Eye (tissue), 1 donor: Measurements from ENCODE around the gene PPP2R2B.
A peak's percentile ranks its signal among the peaks of the same experiment; 100 is the strongest.

Experiments
- DNase-seq: peaks from one replicate; pipeline ENCODE4 v3.0.0-alpha.2; 2015

The PPP2R2B gene

DNA sequence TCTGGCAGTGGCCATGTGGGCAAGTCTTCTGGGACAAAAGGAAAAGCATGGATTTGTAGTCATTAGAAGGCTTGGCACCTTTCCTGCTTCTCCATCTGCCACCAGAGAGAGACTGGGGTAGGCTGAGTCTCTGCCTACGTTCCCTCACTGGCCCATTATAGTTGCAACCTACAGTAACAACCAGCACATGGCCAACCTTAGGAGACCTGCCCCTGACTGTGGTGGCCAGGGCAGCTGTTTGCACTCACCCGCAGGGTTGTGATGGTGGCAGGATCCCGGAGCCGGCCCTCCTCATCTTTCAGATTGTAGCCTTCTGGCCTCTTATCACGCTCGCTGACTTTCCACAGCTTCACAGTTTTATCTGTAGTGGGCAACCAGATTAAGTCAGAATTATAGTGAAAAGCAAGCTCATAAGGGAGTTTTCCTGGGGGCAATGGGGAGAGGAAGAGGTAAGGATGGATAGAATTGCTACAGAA, 187.6 kb downstream of the PPP2R2B start:
- DNase-seq: no peak

DNA sequence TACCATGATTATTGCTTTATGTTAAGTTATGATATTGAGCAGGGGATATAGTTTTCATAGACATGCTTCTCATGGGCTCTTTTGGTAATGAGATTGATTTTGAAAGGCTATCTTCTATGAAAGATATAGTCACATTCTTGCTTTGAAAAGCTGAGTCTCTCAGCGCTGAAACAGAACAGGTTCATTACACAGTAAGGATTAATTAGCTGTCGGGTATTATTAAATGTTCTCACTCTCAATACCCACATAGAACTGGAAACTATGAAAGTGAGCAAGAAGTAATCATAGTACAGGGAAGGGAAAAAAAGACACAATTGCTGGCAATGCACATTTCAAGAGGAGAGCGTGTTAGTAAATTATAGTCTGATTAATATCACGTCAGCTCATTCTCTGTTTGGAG, 190.9 kb downstream of the PPP2R2B start:
- no peak for DNase-seq

DNA sequence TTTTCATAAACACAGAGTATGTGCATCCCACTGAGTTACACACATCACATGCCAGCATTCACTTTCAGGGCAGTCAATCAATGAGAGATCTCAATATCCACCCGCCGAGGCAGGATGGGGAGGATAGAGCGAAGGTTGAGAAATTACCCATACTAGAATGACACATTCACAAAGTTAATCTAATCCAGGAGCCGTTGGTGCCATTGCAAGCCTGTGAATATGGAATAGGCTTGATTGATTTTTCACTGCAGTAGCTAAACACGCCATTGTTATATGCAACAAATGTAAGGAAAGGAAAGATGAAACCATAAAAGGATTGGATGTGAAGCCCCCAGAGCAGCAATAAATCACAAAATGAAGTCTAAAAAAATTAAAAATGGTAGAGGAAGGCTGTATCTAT, 194.7 kb downstream of the PPP2R2B start:
- no peak for DNase-seq

DNA sequence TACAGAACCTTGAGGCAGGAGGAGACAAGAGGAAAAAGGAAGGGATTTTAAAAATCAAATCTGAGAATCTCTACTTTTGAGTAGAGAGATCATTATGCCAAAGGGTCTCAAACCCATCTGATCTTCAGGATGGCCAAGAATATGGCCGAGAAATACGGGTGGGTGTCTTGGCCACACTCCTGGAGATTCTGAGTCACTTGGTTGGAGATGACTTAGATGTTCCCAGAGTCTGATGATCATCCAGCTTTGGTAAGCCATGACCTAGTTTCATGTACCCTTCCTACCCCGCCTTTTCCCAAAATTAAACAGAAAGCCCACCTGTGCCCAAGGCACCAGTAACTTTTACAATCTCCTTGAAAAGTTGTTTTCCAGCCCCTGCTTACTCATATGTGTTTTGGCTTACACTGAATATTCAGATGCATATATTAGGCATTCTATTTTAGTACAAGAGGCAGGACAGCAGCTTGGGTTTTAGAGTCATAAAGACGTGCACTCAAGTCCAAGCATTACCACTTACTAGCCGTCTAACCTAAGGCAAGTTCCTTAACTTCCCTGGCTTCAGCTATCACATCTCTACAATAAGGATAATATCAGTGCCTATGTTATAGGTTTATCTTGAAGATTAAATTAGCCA, 195.5 kb downstream of the PPP2R2B start:
- no peak for DNase-seq

DNA sequence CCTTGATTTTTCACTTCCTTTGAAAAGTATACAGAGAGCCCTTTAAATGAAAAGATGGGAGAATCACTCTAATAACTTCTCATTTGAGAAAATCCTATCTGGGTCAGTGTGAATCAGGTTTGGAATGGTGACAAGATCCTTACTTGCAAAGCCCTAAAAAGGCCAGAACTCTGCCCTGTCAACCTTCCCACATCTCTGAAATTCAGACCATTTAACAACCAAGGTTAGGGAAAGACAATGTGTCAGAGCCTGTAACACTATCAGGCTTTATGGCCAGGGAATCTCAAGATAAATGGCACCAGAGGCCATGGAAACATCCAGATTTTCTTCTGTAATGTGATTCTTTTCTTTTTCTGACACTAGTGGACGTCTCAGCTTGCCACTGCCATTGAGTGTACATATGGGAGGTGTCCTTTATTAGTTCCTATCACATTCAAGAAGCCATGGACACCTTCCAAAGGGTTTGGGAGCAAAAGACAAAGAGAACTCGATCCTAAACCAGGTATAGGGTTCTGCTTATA, 196.9 kb downstream of the PPP2R2B start:
- no peak for DNase-seq

DNA sequence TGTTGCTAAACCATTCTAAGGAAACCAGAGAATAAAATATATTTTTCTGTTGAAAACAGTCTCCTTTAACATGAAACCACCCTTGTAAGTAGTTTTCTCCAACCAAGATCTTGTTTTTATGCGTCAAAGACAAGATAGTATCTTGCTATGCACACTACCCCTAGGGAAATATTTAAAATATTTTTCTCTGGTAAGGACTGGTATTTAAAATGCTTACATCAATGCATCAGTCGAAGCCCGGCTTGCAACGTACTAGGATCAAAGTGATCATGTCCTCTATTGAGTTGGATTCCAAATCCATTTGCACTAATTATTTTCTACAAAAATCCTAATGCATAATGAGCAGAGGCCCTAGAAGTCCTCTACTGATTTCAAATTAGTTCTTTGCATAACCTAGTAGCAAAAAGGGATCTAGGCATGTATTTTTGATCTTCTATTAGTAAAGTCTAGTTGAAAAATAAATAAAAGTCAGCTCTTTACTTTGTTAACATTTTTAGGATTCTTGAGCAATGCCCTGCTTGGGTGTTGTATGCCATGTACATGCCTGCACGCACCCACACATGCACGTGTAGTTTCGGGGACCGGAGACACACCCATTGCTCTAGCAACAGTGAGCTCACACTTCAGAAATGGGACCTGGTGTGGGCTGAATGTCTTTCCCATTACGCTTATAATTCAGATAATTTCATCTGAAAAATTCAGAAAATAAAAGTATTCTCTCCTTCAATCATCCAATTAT, 197.5 kb downstream of the PPP2R2B start:
- no peak for DNase-seq

DNA sequence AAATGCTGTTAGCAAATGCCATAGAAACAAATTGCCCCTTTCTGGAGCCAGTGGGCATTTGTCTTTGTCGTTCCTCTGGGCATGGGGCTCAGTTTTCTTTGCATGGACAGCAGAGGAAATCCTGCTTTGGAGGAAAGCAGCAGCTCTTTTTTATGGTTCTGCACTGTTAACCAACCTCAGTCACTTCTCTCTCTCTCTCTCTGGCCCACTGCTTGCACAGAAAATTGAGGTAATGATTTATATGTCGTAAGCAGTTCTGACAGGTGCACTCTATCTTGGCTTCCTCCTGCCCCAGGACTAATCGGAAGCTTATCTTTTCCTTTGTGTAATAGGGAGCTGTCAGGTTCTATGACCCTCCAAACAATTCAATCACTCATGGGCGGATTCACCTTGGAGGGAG, 202.9 kb downstream of the PPP2R2B start:
- DNase-seq: peak; percentile 74

DNA sequence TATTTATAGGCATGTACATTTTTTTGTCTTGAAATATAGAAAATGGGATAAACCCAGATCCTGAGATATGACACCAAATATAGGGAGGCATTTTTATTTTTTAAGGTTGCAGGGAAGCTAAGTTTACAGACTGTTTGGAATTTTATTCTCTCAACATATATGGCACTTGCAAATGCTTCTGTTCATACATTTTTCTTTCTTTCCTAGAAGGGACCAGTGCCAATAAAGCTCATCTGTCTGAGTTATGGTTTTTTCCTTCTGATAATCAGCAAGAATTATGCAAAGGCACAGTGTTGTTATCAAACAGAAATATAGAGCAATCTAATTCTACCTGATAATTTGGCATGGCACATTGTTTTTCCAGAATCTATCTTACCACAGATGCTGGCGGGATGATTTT, 205.7 kb downstream of the PPP2R2B start:
- no peak for DNase-seq

DNA sequence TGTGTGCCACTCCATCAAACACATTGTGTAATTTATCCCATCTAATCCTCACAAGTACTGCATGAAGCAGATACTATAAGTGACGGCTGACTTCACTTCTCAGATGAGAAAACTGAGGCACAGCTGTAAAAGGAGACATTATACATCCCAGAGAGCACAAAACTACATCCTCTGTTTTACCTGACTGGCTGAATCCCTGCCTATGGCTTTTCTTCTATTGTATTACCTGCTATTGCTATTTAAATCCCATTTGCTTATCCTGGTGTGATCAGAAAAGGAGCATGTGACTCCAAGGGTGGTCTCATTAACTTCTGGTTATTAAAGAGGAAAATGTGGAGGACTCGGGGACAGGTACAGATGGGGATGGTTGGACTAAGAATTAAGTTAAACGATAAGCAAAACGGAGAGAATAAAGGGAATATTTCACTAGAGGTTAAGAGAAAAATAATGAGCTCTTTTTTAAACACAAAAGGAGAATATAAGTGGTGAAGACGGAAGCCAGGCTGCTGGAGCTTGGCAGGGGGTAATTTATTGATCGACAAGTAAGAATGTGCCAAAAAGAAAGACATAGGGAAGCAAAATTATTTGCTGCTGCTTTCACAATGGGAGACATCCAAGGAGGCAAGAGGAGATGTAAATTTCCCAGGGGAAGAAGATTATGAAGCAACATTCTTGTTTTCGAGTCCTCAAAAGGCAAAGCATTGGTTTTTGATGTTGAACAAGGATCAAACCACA, 206.8 kb downstream of the PPP2R2B start:
- DNase-seq: no peak

DNA sequence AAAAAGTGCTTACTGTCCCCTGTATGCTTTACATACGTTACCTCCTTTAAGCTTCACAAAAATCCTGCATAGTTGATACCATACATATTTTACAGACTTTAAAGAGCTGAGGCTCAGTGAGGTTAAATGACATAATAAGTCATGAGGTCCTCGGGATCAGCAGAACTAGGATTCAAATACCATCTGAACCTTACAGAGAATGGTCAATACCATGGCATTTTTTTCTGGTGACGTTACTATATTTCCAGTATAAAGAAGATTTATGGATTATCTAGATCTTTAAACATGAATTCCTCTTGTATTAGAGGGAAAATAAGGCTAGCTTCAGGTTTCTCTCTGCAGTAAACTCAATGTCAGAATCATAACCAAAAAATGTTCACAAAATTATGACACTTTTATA, 208.9 kb downstream of the PPP2R2B start:
- DNase-seq: no peak

DNA sequence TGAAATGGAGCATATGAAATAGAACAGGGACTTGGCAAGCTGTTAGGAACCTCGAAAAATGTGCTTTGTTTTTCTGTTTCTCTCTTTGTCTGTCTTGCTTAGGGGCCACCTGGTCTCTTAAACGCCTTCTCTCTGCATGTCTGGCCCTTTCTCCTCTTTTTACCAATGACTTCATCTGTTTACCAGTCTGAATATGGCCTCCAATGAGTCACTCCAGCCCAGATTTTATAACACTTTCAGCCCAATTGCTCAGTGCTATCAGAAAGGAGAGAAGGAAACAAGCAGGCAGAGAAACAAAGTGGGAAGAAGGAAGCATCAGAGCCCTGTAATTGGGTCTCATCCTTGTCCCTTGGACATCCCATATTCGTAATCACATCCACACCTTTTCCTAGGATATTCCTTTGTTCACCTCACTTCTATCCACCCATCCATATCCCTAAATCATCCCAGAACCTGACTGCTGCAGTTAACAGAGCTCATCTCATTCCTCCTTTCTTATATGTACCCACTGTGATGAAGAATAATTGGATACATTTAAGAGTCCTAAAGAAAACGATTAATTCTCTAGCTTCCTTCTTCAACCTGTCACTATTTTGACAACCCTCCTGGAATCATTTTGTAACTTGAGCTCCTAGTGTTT, 210.8 kb downstream of the PPP2R2B start:
- no peak for DNase-seq

DNA sequence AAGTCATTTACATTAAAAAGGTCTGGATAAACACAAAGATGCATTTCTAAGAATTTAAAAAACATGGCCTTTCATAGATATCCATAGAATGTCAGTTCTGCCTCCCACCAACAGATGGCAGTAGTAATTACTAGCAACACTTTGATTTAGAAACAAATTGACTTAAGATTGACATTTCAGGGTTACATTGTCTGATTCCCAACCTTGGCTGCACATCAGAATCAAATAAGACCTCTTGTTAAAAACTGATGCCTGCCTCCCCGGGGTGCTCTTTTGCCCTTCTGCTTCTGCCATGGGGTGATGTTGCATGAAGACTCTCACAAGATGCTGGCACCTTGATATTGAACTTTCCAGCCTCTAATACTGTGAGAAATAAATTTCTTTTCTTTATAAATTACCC, 216.3 kb downstream of the PPP2R2B start:
- DNase-seq: no peak

DNA sequence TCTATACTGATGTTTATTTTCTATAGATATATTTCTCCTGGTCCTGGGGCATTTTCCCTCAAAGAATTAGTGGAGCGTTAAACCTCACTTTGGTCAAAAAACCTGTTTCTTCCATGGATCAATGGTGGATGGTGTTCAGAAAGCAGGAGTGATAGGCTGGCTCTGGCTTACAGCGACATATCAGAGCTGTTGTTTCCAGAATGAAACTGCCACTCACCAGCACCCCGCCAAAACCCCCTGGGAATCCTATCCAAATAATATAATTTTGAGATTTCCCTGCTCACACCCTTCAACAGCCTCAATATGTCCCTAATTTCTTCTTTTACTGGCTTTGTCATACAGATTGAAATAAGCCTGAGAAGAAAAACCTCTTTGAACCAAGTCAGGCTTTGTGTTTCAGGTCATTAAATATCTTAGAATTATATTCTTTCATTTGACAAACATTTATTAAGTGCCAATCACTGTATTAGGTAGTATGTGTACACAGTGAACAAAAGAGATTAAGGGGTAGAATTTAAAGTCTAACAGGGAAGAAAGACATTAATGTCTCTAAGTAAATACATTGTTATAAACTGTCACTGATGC, 218.1 kb downstream of the PPP2R2B start:
- peak; percentile 61 for DNase-seq

DNA sequence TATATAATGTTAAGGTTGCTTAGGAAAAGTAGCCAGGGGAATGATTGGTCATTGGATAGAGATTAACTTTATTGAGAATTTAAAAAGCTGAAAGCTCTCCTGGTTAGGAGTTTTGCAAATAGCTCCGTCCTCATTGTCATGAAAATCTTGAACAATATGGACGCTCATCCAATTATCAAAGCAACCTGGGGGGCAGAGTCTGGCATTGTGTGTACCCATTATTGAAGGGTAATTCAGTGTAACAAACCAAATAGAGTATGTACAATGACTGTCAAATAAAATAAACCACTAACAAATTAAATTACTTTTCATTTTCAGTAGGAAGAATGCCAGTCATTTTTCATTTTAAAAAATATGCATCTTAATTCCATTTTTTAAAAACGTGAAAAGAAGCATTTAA, 218.6 kb downstream of the PPP2R2B start:
- DNase-seq: peak; percentile 76

DNA sequence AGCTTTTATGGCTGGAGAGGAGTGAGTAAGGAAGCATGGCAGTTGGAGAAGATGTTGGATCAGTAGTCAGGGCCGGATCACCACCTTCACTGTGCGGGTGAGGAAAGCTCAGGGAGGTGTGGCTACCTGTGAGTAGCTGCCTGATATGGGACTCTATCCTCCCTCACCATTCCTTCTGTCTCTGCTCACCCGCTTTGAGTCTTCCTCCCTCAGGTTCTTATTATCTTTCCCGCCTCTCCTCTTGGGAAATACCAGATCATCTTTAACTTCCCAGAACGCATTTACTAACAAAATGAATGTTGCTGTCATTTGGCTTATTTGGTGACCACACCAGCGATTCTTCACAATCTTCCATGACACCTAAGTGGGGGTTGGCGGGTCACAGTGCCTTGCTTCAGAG, 221.9 kb downstream of the PPP2R2B start:
- no peak for DNase-seq

DNA sequence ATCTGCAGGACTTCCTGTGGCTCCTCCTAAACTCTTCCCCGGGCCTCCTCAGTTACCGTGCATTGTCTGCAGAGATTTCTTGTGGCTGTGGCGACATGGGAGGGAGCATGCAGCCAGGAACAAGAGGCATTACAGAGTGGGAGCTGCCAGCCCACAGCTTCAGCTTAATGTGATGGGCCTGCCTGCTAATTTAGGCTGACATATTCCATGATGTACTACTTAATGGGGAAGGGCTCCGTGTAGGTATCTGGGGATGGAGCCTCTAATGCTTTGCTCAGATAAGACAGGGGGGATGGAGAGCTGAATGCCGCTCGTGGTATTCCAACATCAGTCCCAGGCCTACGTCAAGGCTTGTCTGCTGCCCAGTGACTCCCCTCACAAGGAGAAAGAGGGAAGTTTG, 225.0 kb downstream of the PPP2R2B start:
- peak; percentile 90 for DNase-seq

DNA sequence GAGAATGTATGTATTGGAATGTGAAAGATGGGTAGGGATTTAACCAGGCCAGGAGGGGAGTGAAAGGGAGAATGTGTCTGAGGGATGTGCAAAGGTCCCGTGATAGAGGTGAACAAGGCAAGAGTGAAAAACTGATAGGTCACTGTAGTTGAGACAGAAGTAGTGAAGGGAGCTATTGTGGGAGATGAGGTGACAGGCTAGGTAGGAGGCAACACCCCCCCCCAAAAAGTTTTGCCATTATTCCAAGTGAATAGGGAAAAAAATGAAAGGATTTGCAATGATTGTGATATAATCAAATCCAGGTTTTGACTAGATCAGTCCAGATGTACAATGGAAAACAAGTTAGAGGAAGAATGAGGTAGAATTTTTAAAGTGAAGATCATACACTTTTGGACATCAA, 226.0 kb downstream of the PPP2R2B start:
- no peak for DNase-seq

DNA sequence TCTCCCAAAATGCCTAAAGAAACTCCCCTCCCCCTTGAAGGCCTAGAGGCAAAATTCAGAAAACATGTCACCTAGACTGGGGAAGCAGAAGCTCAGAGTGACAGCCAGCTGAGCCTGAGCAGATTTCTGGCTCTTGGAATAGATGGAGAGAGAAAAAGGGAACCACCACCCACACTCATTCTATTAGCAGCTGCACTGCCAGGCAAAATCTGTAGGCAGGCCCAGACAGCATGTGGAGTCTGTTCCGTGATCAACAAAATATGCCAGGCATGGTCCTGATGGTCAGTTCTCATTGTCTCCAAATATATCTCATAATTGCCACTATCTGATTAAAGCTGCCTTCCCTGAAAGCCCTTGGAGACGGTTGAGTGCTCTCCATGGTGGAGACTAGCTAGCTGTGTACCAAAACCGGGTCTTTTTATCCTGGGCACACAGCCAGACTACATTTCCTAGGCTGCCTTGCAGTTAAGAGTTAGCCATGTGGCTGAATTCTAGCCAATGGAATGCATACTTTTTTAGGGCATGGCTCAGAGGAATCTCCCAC, 230.8 kb downstream of the PPP2R2B start:
- peak; percentile 39 for DNase-seq

DNA sequence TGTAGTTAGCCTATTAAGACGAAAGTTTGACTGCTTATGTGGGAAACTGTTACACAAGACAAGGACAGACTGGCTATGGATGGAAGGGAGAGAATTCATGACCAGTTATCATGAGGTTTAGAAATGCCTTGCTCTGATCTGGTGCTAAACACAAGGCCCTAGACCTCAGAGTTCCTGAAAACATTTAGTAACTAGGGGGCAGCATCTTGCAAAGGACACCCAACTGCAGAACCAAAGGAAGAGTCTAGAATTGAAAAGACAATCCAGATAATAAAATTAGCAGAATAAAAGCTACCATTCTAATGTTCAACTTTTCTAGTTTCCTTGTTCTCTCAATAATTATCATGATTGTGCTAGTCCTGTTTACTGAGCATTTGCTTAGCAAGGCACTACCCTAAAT, 232.1 kb downstream of the PPP2R2B start:
- DNase-seq: no peak

DNA sequence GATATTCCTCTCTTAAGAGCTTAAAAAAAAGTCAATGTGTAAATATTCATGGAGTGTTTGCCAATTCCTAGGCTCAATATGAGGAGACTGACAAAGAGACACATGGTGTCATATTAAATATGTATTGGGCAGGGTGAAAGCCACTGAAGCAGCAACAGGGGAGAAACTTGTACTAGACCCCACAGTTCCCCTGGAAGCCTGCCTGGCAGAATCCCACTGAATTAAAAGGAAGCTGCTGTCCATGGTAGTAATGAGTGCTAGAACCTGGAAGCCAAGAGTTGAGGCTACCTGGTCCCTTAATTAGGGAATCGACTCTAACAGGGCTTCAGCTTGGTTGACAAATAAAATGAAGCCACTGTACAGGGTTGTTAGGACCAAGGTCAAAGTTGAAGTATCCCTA, 233.2 kb downstream of the PPP2R2B start:
- DNase-seq: peak; percentile 53

DNA sequence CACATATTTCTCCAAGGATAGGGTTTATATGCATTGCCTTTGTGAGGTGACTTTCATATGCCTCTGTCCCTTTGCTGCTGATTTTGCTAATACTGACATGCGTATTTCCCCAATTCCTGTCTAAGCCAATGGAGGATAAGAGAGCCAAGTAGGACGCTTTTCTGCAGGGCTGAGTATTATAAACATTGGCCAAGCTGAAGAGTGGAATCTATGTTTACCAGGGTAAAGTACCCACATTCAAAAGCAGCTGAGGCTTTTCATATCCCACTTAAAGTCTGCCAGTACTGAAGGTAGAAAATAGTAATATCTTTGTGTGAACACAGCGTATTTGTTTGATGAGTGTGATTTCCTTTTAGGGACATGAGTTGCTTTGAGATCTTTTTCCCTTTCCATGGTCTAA, 233.7 kb downstream of the PPP2R2B start:
- DNase-seq: no peak

DNA sequence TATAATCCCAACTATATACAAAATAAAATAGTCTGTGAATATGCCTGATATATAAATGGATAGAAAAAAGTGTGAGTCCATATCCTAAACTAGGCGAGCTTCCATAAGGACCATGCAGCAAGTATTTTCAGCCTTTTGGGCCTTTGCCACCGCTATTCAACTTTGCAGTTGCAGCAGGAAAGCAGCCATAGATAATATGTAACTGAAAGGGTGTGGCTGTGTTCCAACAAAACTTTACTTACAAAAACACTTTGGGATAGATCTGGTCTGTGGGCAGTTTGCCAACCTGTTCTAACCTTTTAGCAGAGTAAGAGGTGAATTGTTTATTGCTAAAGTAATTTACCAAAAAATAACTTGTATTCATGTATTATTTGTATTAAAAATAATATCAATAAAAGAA, 234.8 kb downstream of the PPP2R2B start:
- no peak for DNase-seq

DNA sequence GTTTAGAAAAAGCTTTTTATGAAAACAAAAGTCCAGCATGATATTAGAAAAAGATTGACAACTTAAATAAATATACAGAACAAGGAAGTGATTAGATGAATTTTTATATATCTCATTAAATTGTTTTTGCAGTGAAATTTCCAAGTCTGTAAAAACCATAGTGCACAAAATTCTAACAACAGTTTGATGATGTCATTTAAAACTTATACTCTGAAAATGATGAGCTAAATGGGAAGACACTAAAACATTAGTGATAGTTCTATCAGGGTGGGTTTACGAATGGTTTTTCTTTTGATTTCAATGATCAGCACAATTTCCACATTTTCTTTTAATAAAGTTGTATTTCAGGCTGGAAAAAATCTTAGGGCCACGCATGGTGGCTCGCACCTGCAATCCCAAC, 236.1 kb downstream of the PPP2R2B start:
- no peak for DNase-seq
